Measurements from ENCODE around the gene BLOC1S4. TPM values are rescaled to one million over a fixed set of nuclear protein-coding genes. Genes with fewer than 3 reads are reported as not detected.

Gene BLOC1S4
- total RNA-seq, 6 experiments from 2014 or later: 12.7 to 19.0 (median 14.2) TPM

DNA sequence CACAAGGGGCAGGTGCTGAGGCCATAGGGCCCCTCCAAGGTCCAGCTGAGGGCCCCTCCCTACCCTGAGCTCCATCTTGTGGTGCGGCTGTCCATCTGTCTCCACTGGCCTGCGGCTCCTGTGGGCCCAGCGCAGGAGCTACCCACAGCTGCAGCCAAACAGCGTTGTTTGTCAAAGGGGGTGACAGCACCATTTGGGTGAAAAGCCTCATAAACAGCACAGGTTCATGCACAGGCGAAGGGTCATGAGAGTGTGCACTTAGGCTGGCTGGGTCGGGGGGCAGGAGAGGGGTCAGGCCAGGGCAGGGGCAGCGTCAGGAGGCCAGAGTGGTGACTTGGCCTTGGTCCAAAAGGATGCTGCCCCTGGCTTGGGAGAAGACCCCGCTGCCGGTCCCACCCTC lies 32.3 kb downstream of the BLOC1S4 start:
- Mint-ChIP-seq H3K36me3 (ENCODE audit: low read depth) (no peaks in the 10 kb centered on the region), H3K9me3 (no peaks in the 10 kb centered on the region)
- no peak for TF ChIP-seq CTCF (IDR thresholded peaks at IDR 0.05)

DNA sequence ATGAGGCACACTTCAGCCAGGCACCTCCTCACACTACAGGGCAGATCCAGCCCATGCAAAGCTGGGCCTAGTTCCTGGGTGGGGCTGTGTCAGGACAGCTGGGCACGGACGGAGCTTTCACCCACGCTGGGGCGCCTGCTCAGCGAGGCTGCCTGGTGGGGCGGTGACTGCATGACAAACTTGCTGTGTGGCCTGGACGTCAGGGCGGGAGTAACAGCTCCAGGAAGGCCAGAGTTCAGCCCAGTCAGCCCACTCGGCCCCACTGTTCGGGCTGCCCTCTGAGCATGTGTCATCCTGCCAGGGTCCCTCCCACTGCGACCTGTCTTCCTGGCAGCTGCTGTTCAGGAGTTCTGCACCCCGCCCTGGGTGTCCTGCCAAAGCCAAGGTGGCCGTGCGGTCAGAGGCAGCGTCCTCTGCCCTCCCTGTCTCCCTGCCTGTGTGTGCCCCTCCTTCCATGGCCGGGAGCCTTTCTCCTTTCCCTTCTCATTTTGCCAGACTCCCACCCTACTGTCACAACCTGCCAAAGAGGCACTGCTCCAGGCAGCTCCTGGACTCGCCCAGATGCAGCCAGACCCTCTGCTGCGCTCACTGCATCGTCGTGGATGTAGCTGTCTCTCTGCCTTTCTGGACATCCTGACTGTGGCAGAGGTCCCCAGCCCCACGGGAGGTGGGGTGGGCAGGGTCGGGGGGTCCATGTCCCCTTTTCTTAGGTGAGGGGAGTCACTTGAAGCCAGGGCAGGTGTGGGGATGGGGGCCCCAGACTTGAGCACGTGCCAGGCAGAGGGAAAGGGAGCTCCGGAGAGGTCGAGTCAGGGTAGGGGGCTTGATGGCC lies 33.6 kb downstream of the BLOC1S4 start:
- H3K4me1 Mint-ChIP-seq (ENCODE audit: low read depth): peaks cover 17% of the 10 kb centered on the region
- peaks cover 6% of the 10 kb centered on the region for H3K27me3 Mint-ChIP-seq (ENCODE audit: insufficient read depth)
- H3K9me3 Mint-ChIP-seq: no peaks in the 10 kb centered on the region
- H3K4me3 Mint-ChIP-seq: 0 out of 2 replicates have a peak overlapping the region, but pooled peaks have one; percentile 13
- TF ChIP-seq CTCF (IDR thresholded peaks at IDR 0.05): no peak
- no peak overlapping the region for H3K27ac Mint-ChIP-seq
- no peaks in the 10 kb centered on the region for H3K36me3 Mint-ChIP-seq (ENCODE audit: low read depth)
- DNase-seq: peak; percentile 22

More for the DNA sequence above, 32.3 kb downstream of the BLOC1S4 start:
- Mint-ChIP-seq H3K27me3 (ENCODE audit: insufficient read depth) (peaks cover 6% of the 10 kb centered on the region), H3K27ac (no peak overlapping the region), H3K4me1 (ENCODE audit: low read depth) (peaks cover 17% of the 10 kb centered on the region), H3K4me3 (no peak overlapping the region)
- DNase-seq: no peak

GRCh38 chr4:6750286-6751221 lies 34.6 kb downstream of the BLOC1S4 start:
- no peak overlapping the region for H3K4me3 Mint-ChIP-seq

DNA sequence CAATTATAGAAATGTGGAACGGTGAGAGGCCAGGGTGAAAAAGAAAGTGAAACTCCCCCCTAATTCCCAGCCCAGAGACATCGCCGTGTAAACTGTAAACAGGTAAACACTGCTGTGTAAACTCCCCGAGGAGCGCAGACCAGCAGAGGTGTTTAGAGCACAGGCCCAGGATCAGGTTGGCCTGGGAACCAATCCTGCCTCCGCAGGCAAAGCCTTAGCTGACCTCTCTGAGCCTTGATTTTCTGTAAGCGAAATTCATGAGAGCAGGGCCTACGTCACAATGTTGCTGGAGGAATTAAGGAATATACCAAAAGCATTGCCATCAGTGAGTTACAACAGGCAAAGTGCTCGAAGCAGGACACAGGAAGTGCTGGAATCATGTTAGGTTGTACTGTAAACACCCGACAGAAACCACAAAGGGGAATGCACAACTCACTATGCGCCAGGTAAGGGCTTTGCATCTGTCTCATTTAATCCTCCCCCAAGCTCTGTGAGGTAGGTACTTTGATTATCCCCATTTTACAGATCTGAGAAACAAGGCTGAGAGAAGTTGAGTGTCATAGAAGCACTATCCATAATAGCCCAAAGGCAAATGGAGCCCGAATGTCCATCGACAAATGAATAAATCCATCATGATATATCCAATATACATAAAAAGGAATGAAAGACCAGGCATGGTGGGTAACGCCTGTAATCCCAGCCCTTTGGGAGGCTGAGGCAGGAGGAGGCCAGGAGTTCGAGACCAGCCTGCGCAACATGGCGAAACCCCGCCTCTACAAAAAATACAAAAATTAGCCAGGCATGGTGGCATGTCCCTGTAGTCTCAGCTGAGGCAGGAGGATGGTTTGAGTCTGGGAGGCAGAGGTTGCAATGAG lies 35.9 kb downstream of the BLOC1S4 start:
- TF ChIP-seq CTCF (IDR thresholded peaks at IDR 0.05): no peak
- DNase-seq: no peak

More at GRCh38 chr4:6750286-6751221, 34.6 kb downstream of the BLOC1S4 start:
- Mint-ChIP-seq H3K36me3 (ENCODE audit: low read depth) (no peaks in the 10 kb centered on the region), H3K4me1 (ENCODE audit: low read depth) (peaks cover 17% of the 10 kb centered on the region), H3K9me3 (no peaks in the 10 kb centered on the region), H3K27ac (no peak overlapping the region), H3K27me3 (ENCODE audit: insufficient read depth) (peaks cover 6% of the 10 kb centered on the region)
- no peak for DNase-seq
- no peak for TF ChIP-seq CTCF (IDR thresholded peaks at IDR 0.05)

DNA sequence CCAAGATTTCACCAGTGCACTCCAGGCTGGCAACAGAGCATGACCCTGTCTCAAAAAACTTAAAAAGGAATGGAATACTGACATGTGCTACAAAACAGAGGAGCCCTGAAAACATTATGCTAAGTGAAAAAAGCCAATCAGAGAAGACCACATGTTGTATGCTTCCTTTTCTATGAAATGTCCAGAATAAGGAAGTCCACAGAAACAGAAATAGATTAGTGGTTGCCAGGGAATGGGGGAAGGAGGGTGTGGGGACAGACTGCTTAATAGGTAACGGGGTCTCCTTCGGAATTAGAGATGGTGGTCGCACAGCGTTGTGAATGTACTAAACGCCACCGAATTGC lies 36.5 kb downstream of the BLOC1S4 start:
- DNase-seq: no peak
- no peaks in the 10 kb centered on the region for H3K9me3 Mint-ChIP-seq
- H3K4me1 Mint-ChIP-seq (ENCODE audit: low read depth): peaks cover 13% of the 10 kb centered on the region
- no peaks in the 10 kb centered on the region for H3K36me3 Mint-ChIP-seq (ENCODE audit: low read depth)
- H3K4me3 Mint-ChIP-seq: no peak overlapping the region
- H3K27me3 Mint-ChIP-seq (ENCODE audit: insufficient read depth): peaks cover 2% of the 10 kb centered on the region
- no peak overlapping the region for H3K27ac Mint-ChIP-seq
- no peak for TF ChIP-seq CTCF (IDR thresholded peaks at IDR 0.05)

More for the DNA sequence above, 35.9 kb downstream of the BLOC1S4 start:
- no peaks in the 10 kb centered on the region for H3K9me3 Mint-ChIP-seq
- H3K27ac Mint-ChIP-seq: no peak overlapping the region
- H3K4me1 Mint-ChIP-seq (ENCODE audit: low read depth): peaks cover 17% of the 10 kb centered on the region
- H3K4me3 Mint-ChIP-seq: no peak overlapping the region
- no peaks in the 10 kb centered on the region for H3K36me3 Mint-ChIP-seq (ENCODE audit: low read depth)
- peaks cover 2% of the 10 kb centered on the region for H3K27me3 Mint-ChIP-seq (ENCODE audit: insufficient read depth)

All from HFFc6 (cell line).